Tibial nerve (tissue), 4 donors: ENCODE data around the gene SKAP1. TPM values are rescaled to one million over a fixed set of nuclear protein-coding genes. Genes with fewer than 3 reads are reported as not detected.

Source experiments
- DNase-seq, 2 donors: peaks; one replicate each; pipeline ENCODE4 v3.0.0-alpha.2; 2019; ENCODE audit warnings: low spot score in 2 of 2
- H3K27ac ChIP-seq, 4 donors: fragments of 200-600 bp; sonication (generic) in 3 of 4; one replicate each; pipeline ENCODE4 v1.5.1; 2017 to 2019; ENCODE audit warnings: mild to moderate bottlenecking in 1 of 4
- H3K27me3 ChIP-seq, 2 donors: fragments of 200-600 bp; sonication (generic) in 1 of 2; one replicate each; pipeline versions ENCODE4 v1.5.1 to v1.6.0; 2017 to 2019
- H3K36me3 ChIP-seq, 3 donors: fragments of 200-600 bp; sonication (generic); one replicate each; pipeline ENCODE4 v1.5.1; 2018 to 2019
- H3K4me1 ChIP-seq, 4 donors: fragments of 200-600 bp; sonication (generic) in 3 of 4; one replicate each; pipeline ENCODE4 v1.5.1; 2017 to 2019
- H3K4me3 ChIP-seq, 4 donors: fragments of 200-600 bp; sonication (generic) in 3 of 4; one replicate each; pipeline ENCODE4 v1.5.1; 2017 to 2019; ENCODE audit warnings: mild to moderate bottlenecking in 1 of 4, moderate library complexity in 1 of 4
- H3K9me3 ChIP-seq, 4 donors: fragments of 200-600 bp; sonication (generic) in 3 of 4; one replicate each; pipeline ENCODE4 v1.5.1; 2017 to 2019
- EP300 ChIP-seq, 2 donors: sonication (generic); formaldehyde crosslinking; IDR thresholded peaks; one replicate each; pipeline ENCODE4 v1.6.1; 2017; ENCODE audit warnings: antibody characterized with exemption in 2 of 2, mild to moderate bottlenecking in 1 of 2
- POLR2A ChIP-seq, 2 donors: fragments of 450-650 bp; IDR thresholded peaks; one replicate each; pipeline ENCODE4 v1.6.1; 2017; ENCODE audit warnings: antibody characterized with exemption in 2 of 2, mild to moderate bottlenecking in 2 of 2, moderate library complexity in 2 of 2
- WGBS, 2 donors: methylation state at CpG; one replicate each; pipeline ENCODE4 v1.1.5; 2018; 5-methylcytosine and 5-hydroxymethylcytosine counted together
- small RNA-seq: library from RNA; depleted of rRNA; stranded (forward); fragments of <200 nt; gene quantifications from one replicate; pipeline ENCODE3, GENCODE V24; 2016
- total RNA-seq, 4 donors: library from RNA; depleted of rRNA; stranded (reverse); fragments of >200 nt; gene quantifications; one replicate each; pipeline ENCODE4 v1.1.0, GENCODE V29; 2016
- TF ChIP-seq, protein P1 (sequence below), 5 experiments: fragments of 200-600 bp in 3 of 5; fragments of 450-650 bp in 2 of 5; sonication (generic) in 3 of 5; IDR thresholded peaks; one replicate each; pipeline ENCODE4 v1.5.1; 2016 to 2019; ENCODE audit warnings: antibody characterized with exemption in 5 of 5, mild to moderate bottlenecking in 3 of 5, moderate library complexity in 2 of 5

Gene SKAP1
- total RNA-seq, 4 donors from 2014 or later: 0.59 to 2.0 (median 1.3) TPM

DNA sequence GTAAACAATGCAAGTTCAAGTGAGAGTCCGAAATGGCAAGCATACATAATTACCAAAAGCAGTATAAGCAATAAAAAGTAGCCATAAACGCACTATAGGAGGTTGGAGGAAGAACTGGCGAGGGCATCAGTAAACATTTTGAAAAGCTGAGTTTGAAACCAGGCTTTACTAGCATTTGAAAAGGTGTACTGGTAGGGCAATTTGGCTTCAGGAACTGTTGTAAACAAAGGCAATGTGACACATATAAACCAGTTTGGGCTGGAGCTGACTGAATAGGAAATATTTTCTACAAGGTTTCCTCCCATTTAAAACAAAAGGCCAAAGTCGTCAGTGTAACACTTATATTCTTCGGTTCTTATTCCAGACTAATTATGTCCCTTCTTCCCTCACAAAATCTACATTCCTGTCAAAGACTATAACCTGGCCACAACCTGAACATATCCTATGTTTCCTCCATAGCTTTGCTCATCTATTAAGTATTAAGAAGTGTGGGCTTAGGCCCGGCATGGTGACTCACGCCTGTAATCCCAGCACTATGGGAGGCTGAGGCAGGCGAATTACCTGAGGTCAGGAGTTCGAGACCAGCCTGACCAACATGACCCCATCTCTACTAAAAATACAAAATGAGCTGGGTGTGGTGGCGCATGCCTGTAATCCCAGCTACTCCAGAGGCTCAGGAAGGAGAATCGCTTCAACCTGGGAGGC lies 336.5 kb downstream of the SKAP1 start:
- Histone ChIP-seq H3K27ac (no peak overlapping the region), H3K4me3 (no peak overlapping the region), H3K36me3 (peaks cover 0 to 7% (median 0%) of the 10 kb centered on the region in 3 donors), H3K4me1 (peaks cover 0 to 16% (median 0%) of the 10 kb centered on the region in 4 donors), H3K9me3 (no peaks in the 10 kb centered on the region), H3K27me3 (no peaks in the 10 kb centered on the region)
- no peak for TF ChIP-seq EP300 (IDR thresholded peaks at IDR 0.05)
- no peak for TF ChIP-seq POLR2A (IDR thresholded peaks at IDR 0.05)
- TF ChIP-seq, protein P1, sequence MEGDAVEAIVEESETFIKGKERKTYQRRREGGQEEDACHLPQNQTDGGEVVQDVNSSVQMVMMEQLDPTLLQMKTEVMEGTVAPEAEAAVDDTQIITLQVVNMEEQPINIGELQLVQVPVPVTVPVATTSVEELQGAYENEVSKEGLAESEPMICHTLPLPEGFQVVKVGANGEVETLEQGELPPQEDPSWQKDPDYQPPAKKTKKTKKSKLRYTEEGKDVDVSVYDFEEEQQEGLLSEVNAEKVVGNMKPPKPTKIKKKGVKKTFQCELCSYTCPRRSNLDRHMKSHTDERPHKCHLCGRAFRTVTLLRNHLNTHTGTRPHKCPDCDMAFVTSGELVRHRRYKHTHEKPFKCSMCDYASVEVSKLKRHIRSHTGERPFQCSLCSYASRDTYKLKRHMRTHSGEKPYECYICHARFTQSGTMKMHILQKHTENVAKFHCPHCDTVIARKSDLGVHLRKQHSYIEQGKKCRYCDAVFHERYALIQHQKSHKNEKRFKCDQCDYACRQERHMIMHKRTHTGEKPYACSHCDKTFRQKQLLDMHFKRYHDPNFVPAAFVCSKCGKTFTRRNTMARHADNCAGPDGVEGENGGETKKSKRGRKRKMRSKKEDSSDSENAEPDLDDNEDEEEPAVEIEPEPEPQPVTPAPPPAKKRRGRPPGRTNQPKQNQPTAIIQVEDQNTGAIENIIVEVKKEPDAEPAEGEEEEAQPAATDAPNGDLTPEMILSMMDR (IDR thresholded peaks at IDR 0.05): no peak
- 80 to 82% methylated on average over 11 of the region's 11 CpGs for WGBS, 2 donors
- DNase-seq: no peak

DNA sequence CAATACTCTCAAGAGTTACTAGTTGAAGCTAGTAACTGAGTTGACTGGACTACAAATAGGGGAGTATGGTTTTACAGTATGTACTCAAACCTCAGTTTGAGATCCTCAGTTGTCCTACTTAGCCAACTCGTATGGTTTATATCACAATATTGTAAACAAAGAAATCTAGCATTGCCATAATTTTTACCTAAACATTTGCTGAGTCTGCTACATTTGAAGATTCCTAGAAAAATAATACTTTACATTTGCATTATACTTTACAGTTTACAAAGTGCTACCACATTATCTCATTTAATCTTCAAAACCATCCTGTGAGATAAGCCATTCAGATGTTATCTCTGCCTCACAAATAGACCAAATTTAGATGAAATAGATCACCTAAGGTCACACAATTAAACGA lies 345.1 kb downstream of the SKAP1 start:
- H3K27me3 ChIP-seq: no peaks in the 10 kb centered on the region
- no peaks in the 10 kb centered on the region for H3K9me3 ChIP-seq
- peaks cover 0 to 21% (median 0%) of the 10 kb centered on the region in 4 donors for H3K4me1 ChIP-seq
- H3K27ac ChIP-seq: no peak overlapping the region
- TF ChIP-seq EP300 (IDR thresholded peaks at IDR 0.05) (no peak), POLR2A (IDR thresholded peaks at IDR 0.05) (no peak)
- TF ChIP-seq, protein P1 (IDR thresholded peaks at IDR 0.05): no peak
- H3K36me3 ChIP-seq: peaks cover 0 to 10% (median 0%) of the 10 kb centered on the region in 3 donors
- DNase-seq: no peak
- H3K4me3 ChIP-seq: no peak overlapping the region
- WGBS, 2 donors: 49 to 60% methylated on average over 2 of the region's 2 CpGs

Small RNAs within 50 kb of the gene (small RNA-seq; reads per million reads assigned to genes)
- gene MIR1203 (not detected), gene RF00012 (not detected), gene RF00019 (not detected), gene RNU6-1152P (not detected), gene RNU6-1201P (not detected)

Other genes with a start within 250 kb of the SKAP1 start
- gene HOXB1, start 100.8 kb upstream of the SKAP1 start, total RNA-seq: not detected
- 10 to 100 TPM in 3 of 4 donors, 1 to 10 TPM in 1; 6.9 to 29.3 (median 19.2) TPM for gene HOXB2, start 114.9 kb upstream of the SKAP1 start, total RNA-seq
- 1 to 10 TPM; 1.2 to 3.5 (median 2.0) TPM for gene HOXB4, start 148.1 kb upstream of the SKAP1 start, total RNA-seq
- 10 to 100 TPM in 2 of 4 donors, 1 to 10 TPM in 2; 3.7 to 14.1 (median 9.4) TPM for gene HOXB3, start 160.0 kb upstream of the SKAP1 start, total RNA-seq
- gene HOXB5, start 163.6 kb upstream of the SKAP1 start, total RNA-seq: 1 to 10 TPM in 2 of 4 donors, not detected in 2; 1.6 to 1.8 TPM
- 1 to 10 TPM in 3 of 4 donors, under 1 TPM in 1; 0.66 to 5.1 (median 2.9) TPM for gene HOXB6, start 174.8 kb upstream of the SKAP1 start, total RNA-seq
- 1 to 10 TPM; 1.8 to 4.0 (median 2.3) TPM for gene HOXB7, start 180.8 kb upstream of the SKAP1 start, total RNA-seq
- gene HOXB8, start 185.1 kb upstream of the SKAP1 start, total RNA-seq: under 1 TPM in 2 of 4 donors, not detected in 2; 0.66 to 0.90 TPM
- gene HOXB9, start 196.1 kb upstream of the SKAP1 start, total RNA-seq: under 1 TPM in 2 of 4 donors, not detected in 2; 0.21 to 0.30 TPM